Measurements from ENCODE around the gene MED8. TPM values are rescaled to one million over a fixed set of nuclear protein-coding genes. Genes with fewer than 3 reads are reported as not detected.

Gene MED8
- total and polyA plus RNA-seq, 2 of the 13 experiments (the other 11 are each of a cell fraction or from before 2014, with no cell fraction given): 16.9 to 77.4 TPM

DNA sequence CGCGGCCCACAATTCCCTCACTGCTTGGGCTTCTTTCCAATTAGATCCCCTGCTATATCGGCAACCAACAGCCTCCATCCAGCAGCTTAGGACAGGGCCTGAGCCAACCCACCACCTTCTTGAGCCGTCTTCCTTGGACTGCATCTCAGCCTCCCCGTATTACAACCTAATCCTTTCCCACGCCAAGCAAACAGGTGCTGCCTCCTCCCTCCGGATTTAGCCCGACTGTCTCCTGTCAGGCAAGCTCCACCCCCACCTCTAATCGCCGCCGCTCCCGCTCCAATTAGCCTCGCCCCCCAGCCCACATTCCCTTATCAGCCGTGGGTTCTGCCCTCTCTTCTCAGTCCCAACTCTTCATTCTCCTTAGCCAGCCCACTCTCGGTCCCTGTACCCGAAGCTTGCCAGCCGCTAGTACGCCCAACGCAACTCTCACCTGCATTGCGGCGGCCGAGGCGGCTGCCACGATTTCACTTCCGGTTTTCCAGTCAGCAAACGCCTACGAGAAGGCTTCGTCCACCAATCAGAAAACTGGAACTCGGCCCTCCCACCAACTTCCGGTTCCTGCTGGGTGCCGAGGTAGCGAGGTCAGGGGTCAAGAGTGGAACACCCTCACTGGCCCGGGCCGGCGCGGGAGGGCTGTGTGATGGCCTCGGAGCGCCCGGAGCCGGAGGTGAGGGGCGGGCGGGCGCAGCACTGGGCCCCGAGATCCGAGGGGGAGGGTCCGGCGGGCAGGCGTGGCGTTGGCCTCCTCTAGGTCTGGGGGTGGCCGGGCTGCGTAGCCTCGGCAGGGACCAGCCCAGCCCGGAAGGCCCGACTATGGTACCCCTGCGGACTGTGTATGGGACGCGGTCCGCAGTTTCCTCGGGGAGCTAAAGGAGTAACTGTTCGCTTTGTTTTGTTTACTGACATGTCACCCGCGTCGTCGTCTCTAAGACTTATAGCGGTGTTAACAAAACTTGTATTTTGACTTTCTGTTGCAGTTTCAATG lies at the start of gene MED8, which contains the start of gene SZT2 (continued):
- TF ChIP-seq, protein P1, sequence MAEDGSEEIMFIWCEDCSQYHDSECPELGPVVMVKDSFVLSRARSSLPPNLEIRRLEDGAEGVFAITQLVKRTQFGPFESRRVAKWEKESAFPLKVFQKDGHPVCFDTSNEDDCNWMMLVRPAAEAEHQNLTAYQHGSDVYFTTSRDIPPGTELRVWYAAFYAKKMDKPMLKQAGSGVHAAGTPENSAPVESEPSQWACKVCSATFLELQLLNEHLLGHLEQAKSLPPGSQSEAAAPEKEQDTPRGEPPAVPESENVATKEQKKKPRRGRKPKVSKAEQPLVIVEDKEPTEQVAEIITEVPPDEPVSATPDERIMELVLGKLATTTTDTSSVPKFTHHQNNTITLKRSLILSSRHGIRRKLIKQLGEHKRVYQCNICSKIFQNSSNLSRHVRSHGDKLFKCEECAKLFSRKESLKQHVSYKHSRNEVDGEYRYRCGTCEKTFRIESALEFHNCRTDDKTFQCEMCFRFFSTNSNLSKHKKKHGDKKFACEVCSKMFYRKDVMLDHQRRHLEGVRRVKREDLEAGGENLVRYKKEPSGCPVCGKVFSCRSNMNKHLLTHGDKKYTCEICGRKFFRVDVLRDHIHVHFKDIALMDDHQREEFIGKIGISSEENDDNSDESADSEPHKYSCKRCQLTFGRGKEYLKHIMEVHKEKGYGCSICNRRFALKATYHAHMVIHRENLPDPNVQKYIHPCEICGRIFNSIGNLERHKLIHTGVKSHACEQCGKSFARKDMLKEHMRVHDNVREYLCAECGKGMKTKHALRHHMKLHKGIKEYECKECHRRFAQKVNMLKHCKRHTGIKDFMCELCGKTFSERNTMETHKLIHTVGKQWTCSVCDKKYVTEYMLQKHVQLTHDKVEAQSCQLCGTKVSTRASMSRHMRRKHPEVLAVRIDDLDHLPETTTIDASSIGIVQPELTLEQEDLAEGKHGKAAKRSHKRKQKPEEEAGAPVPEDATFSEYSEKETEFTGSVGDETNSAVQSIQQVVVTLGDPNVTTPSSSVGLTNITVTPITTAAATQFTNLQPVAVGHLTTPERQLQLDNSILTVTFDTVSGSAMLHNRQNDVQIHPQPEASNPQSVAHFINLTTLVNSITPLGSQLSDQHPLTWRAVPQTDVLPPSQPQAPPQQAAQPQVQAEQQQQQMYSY (CRISPR knock-in tag; IDR thresholded peaks at IDR 0.05): no peak
- 0 out of 2 replicates have a peak, but pooled peaks have one; percentile 35 for TF ChIP-seq ZNF816 (CRISPR knock-in tag; IDR thresholded peaks at IDR 0.05; ENCODE audit: borderline replicate concordance)
- TF ChIP-seq ZHX2 (IDR thresholded peaks at IDR 0.05; ENCODE audit: low read depth): peak; percentile 45; the same call in 1 of the 2 replicates
- TF ChIP-seq ZHX2 (CRISPR knock-in tag; IDR thresholded peaks at IDR 0.05; ENCODE audit: borderline replicate concordance): no peak
- TF ChIP-seq NKX3-1 (CRISPR knock-in tag; IDR thresholded peaks at IDR 0.05): peak; percentile 9; the same call in 1 of the 2 replicates
- TF ChIP-seq ZNF841 (CRISPR knock-in tag; IDR thresholded peaks at IDR 0.05; ENCODE audit: borderline replicate concordance): 0 out of 2 replicates have a peak, but pooled peaks have one; percentile 18
- TF ChIP-seq STAG1 (CRISPR knock-in tag; IDR thresholded peaks at IDR 0.05): 0 out of 2 replicates have a peak, but pooled peaks have one; percentile 8
- no peak for TF ChIP-seq U2AF1 (optimal IDR thresholded peaks at IDR 0.05; ENCODE audit: low read depth, low read length)
- peak; percentile 71; the same call in 1 of the 2 replicates for TF ChIP-seq ZNF598 (CRISPR knock-in tag; IDR thresholded peaks at IDR 0.05; ENCODE audit: borderline replicate concordance)
- TF ChIP-seq ZBED4 (CRISPR knock-in tag; IDR thresholded peaks at IDR 0.05; ENCODE audit: borderline replicate concordance): peak; percentile 18; the same call in 1 of the 2 replicates
- TF ChIP-seq YY1 (IDR thresholded peaks at IDR 0.05; ENCODE audit: insufficient read depth, insufficient replicate concordance, low read depth, low read length): peak; percentile 53
- TF ChIP-seq AKAP8 (CRISPR knock-in tag; IDR thresholded peaks at IDR 0.05): peak; percentile 83
- TF ChIP-seq FOXA3 (CRISPR knock-in tag; IDR thresholded peaks at IDR 0.05): peak; percentile 37
- TF ChIP-seq ZFY (CRISPR knock-in tag; IDR thresholded peaks at IDR 0.05): peak; percentile 94

All from HepG2 (cell line).